ENCODE results near the gene ZC3H18. TPM values are rescaled to one million over a fixed set of nuclear protein-coding genes. Genes with fewer than 3 reads are reported as not detected.

ZC3H18 gene
- total RNA-seq, 4 donors from 2014 or later = 15.7 to 20.8 (median 20.3) TPM

DNA sequence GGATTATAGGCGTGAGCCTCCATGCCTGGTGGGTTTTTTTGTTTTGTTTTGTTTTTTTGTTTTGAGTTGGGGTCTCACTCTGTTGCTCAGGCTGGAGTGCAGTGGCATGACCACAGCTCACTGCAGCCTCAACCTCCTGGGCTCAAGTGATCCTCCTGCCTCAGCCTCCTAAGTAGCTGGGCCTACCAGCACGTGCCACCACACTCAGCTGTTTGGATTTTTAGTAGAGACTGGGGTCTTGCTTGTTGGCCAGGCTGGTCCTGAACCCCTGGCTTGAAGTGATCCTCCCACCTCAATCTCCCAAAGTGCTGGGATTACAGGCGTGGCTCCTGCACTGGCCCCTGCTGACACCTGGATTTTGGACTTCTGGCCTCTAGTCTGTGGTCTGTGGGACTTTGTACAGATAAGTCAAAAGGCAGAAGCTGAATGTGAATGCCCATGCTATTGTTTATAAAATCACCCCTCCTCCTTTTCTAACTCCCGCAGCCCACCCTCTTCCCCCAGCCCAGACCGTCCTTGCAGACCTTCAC, 110.4 kb downstream of the ZC3H18 start:
- TF ChIP-seq POLR2AphosphoS5 (IDR thresholded peaks at IDR 0.05) = no peak
- TF ChIP-seq POLR2A (IDR thresholded peaks at IDR 0.05) = no peak
- TF ChIP-seq, protein P1, sequence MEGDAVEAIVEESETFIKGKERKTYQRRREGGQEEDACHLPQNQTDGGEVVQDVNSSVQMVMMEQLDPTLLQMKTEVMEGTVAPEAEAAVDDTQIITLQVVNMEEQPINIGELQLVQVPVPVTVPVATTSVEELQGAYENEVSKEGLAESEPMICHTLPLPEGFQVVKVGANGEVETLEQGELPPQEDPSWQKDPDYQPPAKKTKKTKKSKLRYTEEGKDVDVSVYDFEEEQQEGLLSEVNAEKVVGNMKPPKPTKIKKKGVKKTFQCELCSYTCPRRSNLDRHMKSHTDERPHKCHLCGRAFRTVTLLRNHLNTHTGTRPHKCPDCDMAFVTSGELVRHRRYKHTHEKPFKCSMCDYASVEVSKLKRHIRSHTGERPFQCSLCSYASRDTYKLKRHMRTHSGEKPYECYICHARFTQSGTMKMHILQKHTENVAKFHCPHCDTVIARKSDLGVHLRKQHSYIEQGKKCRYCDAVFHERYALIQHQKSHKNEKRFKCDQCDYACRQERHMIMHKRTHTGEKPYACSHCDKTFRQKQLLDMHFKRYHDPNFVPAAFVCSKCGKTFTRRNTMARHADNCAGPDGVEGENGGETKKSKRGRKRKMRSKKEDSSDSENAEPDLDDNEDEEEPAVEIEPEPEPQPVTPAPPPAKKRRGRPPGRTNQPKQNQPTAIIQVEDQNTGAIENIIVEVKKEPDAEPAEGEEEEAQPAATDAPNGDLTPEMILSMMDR (IDR thresholded peaks at IDR 0.05) = no peak
- no peak for TF ChIP-seq EP300 (IDR thresholded peaks at IDR 0.05)
- 95% methylated on average over 5 of the region's 5 CpGs for WGBS

DNA sequence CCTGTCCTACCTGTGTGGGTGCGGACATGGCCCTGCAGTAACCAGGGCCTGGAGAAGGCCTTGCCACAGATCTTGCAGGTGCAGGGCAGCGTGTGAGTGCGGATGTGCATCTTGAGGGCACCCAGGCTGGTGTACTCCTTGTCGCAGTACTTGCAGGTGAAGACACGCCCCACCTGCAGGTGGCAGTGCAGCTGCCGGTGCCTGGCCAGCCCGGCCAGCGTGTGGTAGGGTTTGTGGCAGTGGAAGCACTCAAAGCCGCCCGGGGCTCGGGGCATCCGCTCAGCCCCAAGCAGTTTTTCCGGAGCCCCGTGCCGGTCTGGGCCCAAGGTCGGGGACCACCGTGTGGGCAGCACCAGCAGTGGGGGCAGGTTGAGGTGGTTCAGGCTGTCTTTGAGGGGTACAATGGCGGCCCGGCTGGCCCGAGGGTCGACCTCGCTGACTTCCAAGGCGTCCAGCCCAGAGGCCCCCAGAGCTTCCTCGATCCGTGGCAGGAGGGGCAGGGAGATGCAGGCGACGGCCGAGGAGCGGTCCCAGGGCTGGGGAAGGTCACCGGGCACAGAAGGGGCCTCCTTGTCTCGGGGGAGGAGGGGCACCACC, 111.0 kb downstream of the ZC3H18 start:
- no peak overlapping the region for H3K4me3 ChIP-seq
- 69% methylated on average over 11 of the region's 31 CpGs for WGBS
- H3K4me1 ChIP-seq = peaks cover 26% of the 10 kb centered on the region
- peaks cover 69% of the 10 kb centered on the region for H3K27me3 ChIP-seq
- H3K36me3 ChIP-seq = no peaks in the 10 kb centered on the region
- no peak for TF ChIP-seq POLR2A (IDR thresholded peaks at IDR 0.05)
- TF ChIP-seq, protein P1 (IDR thresholded peaks at IDR 0.05) = peak in 1 of 2 donors; percentile 44
- no peak overlapping the region for H3K27ac ChIP-seq
- no peaks in the 10 kb centered on the region for H3K9me3 ChIP-seq
- peak in 1 of 2 donors; percentile 62 for DNase-seq (ENCODE audit: low spot score in 2 of 2)

More for the DNA sequence above, 110.4 kb downstream of the ZC3H18 start:
- Histone ChIP-seq H3K36me3 (no peaks in the 10 kb centered on the region), H3K27me3 (peaks cover 63% of the 10 kb centered on the region), H3K4me3 (no peak overlapping the region), H3K4me1 (peaks cover 20% of the 10 kb centered on the region), H3K27ac (no peak overlapping the region), H3K9me3 (no peaks in the 10 kb centered on the region)
- DNase-seq (ENCODE audit: low spot score in 2 of 2) = no peak

Other genes with a start within 250 kb of the ZC3H18 start
- gene ZNF469, start 187.4 kb upstream of the ZC3H18 start, total RNA-seq = under 1 TPM; 0.24 to 0.55 (median 0.41) TPM
- 1 to 10 TPM; 4.2 to 9.3 (median 5.1) TPM for gene ZFPM1, start 117.1 kb upstream of the ZC3H18 start, total RNA-seq
- gene IL17C, start 68.2 kb downstream of the ZC3H18 start, total RNA-seq = not detected
- 10 to 100 TPM; 22.4 to 39.1 (median 29.7) TPM for gene CYBA, start 80.7 kb downstream of the ZC3H18 start, total RNA-seq
- gene MVD, start 92.7 kb downstream of the ZC3H18 start, total RNA-seq = 10 to 100 TPM; 18.9 to 77.6 (median 44.7) TPM
- under 1 TPM in 2 of 4 donors, not detected in 2; 0.40 to 0.44 TPM for gene SNAI3, start 116.1 kb downstream of the ZC3H18 start, total RNA-seq
- 10 to 100 TPM; 12.4 to 15.8 (median 14.6) TPM for gene RNF166, start 136.0 kb downstream of the ZC3H18 start, total RNA-seq
- 10 to 100 TPM in 2 of 4 donors, 1 to 10 TPM in 2; 7.8 to 17.8 (median 10.9) TPM for gene CTU2, start 136.1 kb downstream of the ZC3H18 start, total RNA-seq
- gene PIEZO1, start 214.8 kb downstream of the ZC3H18 start, total RNA-seq = 100 to 1,000 TPM; 185 to 269 (median 224) TPM
- gene CDT1, start 233.4 kb downstream of the ZC3H18 start, total RNA-seq = 10 to 100 TPM in 2 of 4 donors, 1 to 10 TPM in 2; 4.7 to 25.7 (median 10.7) TPM
- gene APRT, start 241.5 kb downstream of the ZC3H18 start, total RNA-seq = 100 to 1,000 TPM; 122 to 382 (median 250) TPM